GM21737 (cell line): ENCODE measurements around the gene MT2A.
A peak's percentile ranks its signal among the peaks of the same experiment; 100 is the strongest.

Experiments used
- ATAC-seq: cut with Tn5 transposase; IDR thresholded peaks from one replicate; pipeline ENCODE4 v1.9.1; 2021; ENCODE audit warnings: mild to moderate bottlenecking, moderate library complexity; ENCODE audit not compliant: unreplicated experiment

The MT2A gene

DNA sequence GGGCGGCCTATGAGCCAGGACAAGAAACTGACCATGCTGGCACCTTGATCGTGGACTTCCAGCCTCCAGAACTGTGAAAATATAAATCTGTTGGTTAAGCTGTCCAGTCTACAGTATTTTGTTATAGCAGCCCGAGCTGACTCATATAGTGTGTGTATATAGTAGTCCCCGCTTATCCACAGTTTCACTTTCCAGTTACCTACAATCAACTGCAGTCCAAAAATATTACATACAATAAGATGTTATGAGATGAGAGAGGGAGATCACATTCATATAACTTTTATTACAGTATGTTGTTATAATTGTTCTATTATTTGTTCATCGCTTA lies 14.1 kb upstream of the MT2A start:
- ATAC-seq = no peak

DNA sequence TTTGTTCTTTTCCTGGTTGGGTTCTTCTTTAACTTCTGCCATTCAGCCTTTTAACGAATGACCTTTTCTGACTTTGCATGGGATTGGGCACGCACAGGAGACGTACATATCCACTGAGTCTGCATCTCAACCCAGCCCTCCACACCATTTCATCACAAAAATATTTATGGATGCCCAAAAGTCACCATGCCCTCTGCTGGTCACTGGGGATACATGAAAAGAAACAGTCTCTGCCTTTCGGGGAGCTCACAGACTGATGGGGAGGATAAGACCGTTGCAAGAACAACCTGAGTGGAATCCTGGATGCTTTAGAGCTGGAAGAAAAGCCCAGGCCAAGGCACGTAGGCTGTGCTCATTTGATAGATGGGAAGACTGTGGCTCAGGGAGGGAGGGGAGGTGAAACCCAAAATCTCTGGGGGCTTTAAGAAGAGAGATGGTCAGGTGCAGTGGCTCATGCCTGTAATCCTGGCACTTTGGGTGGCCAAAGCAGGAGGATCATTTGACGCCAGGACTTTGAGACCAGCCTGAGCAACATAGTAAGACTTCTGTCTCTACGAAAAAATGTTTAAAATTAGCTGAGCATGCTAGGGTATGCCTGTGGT lies 7.9 kb upstream of the MT2A start:
- ATAC-seq = no peak

- ATAC-seq = no peak
Measured at GRCh38 chr16:56601325-56601724, 7.1 kb upstream of the MT2A start.

GRCh38 chr16:56603589-56603988 lies 4.8 kb upstream of the MT2A start:
- no peak for ATAC-seq

DNA sequence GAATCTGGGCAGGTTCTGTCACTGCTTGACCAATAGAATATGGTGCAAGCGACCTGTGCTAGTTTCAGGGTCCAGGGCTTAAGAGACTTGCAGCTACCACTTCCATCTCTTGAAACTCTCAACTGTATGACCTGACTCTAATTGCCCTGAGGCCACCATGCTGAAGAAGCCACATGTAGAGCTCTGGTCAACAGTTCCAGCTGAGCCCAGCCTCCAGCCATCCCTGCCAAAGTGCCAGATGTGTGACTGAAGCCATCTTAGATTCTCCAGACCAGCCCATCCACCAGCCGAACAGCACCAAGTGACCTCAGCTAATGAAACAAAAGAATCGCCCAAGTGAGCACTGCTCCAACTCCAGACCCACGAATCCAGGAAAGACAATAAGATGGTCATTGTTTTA lies 3.4 kb upstream of the MT2A start:
- no peak for ATAC-seq

DNA sequence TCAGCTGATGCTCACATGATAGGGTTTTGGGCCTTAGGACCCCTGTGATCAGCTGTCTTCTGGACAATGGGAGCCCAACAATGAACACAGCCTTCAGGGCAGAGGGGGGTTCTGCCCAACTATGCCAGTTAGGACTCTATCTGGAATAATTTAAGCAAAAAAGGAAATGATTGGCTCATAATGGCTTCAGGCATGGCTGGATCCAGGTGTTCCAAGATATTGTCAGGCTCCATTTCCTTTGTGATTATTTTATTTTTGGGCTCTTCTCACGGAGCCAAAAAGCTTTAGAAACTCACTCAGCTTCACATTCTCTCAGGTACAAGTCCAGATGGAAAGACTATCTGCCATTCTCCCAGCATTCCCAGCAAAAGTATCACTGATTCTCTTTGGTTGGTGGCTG lies 2.9 kb upstream of the MT2A start:
- ATAC-seq = no peak

DNA sequence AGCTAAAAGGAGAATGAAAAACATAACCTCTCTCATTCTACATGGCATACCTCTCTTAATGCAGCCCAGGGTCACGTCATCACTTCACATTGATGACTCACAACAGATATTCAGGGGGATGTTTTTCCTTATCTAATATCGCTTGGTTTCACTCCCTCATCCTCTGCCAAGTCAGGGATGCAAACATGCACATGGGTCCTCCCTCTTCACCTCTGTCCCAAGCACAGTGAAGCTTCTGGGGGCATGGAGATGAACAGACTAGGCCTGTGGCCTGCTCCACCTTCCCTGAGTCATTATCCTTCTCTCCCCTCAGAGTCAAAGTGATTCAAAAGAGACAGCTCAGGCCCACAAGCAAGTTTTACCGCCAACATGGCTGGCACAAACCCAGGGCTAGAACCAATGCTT lies 2.3 kb upstream of the MT2A start:
- ATAC-seq = no peak

GRCh38 chr16:56606476-56607108 lies 1.8 kb upstream of the MT2A start:
- no peak for ATAC-seq

GRCh38 chr16:56607109-56607618 lies 1.2 kb upstream of the MT2A start:
- ATAC-seq = no peak

GRCh38 chr16:56607675-56608042 lies 725 bp upstream of the MT2A start:
- no peak for ATAC-seq

GRCh38 chr16:56608876-56609462 lies 585 bp downstream of the MT2A start:
- no peak for ATAC-seq

DNA sequence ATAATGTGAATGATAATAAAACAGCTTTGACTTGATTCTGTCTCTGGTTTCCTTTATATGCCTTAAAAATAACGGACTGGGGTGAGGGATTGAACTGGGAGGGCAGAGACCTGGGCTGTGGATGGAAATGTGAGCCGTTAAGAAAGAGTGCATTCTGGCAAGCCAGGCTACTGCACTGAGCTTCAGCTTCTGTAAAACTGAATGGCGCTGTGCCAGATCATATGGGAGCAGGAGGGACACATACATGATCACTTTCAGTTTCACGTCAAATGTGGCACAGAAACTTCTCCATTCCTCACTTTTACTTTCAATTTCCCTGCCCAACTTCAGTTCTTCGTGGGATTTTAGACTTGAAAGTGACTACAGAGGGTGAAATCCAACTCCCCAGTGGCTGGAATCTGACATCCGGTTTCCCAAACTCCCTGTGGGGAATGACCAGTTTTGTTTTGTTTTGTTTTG lies 1.1 kb downstream of the MT2A start:
- ATAC-seq = peak; percentile 34

DNA sequence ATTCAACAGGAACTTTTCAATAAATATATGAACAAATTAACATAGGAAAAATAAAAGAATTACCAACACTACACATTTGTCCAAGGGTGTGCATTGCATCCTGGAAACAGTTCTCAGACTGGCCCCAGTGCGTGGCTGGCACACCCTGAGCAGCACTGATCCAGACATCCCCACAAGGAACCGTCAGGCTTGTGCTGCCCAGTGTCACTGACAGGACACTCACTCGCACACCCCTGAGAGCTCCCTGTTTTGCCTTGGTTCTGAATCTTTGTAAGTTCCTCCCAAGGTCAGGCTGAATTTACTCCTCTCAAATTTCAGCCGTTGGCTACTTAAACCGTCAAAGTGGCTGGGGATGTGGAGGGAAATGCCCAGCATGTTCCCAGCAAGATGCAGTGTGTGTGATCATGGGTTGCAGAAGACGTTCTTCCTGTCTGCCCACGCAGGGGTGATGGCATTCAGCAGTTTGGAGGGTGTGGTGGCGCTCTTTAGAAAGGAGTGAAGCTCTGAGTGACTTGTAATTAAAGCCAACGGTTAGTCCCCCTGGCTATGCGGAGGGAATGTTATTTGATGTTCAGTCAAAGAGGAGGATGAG lies 1.7 kb downstream of the MT2A start:
- no peak for ATAC-seq

- no peak for ATAC-seq
Measured at GRCh38 chr16:56610609-56611111, 2.3 kb downstream of the MT2A start.

DNA sequence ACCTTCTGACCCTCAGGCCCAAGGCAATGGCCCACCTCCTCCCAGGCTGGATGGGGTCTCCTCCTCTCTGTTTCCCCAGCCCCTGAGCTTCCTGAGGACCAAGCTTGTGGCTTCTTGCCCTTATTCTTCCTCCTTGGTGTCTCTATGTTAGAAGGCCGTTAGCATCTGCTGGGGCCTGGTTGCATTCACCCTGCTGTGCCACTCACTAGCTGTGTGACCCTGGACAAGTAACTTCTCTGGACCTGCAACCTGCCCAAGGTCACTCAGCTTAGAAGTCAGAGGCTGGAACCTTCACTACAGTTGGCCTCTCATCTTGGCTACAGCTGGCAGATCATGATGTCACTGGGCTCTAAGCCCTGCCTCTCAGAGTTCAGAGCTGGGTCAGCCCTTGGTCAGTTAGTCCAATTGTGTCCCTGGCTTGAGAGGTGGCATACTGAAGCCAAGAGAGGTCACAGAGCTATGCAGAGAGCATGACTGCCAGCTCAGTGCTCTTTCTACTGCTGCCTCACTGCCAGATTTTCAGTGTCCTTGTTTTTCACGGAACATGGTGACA lies 3.0 kb downstream of the MT2A start:
- no peak for ATAC-seq

GRCh38 chr16:56613706-56614105 lies 5.3 kb downstream of the MT2A start:
- ATAC-seq = no peak

DNA sequence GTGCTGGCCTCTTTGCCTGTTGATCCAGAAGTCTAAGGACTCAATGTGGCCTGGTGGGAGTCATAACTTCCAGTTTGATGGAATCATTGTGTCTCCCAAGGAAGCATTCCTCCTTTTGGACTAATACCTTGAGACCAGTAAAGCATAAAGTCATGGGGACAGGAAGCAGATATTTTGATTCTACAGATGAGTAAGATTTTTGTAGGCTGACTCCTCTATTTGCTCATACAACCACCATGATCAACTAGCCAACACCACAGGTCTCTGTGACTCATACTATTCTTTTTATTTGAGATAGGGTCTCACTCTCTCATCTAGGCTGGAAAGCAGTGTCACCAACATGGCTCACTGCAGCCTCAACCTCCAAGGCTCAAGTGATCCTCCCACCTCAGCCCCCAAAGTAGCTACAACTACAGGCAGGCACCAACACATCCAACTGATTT lies 6.2 kb downstream of the MT2A start:
- no peak for ATAC-seq

DNA sequence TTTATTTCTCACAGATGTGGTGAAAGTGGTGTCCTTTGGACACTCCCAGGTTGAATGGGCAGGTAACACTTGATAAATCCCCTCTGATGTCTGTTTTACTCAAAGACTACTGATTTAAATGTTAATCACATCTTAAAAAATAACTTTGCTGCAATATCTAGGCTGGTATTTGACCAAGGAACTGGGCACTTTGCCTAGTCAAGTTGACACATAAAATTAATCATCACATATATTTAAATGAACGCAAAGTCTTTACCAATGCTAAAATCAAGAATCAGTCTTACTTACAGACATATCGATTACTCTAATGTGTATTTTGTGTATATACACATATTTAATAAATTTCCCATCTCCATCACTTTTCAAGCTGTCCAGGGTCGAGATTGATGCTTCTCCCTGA lies 7.0 kb downstream of the MT2A start:
- no peak for ATAC-seq

DNA sequence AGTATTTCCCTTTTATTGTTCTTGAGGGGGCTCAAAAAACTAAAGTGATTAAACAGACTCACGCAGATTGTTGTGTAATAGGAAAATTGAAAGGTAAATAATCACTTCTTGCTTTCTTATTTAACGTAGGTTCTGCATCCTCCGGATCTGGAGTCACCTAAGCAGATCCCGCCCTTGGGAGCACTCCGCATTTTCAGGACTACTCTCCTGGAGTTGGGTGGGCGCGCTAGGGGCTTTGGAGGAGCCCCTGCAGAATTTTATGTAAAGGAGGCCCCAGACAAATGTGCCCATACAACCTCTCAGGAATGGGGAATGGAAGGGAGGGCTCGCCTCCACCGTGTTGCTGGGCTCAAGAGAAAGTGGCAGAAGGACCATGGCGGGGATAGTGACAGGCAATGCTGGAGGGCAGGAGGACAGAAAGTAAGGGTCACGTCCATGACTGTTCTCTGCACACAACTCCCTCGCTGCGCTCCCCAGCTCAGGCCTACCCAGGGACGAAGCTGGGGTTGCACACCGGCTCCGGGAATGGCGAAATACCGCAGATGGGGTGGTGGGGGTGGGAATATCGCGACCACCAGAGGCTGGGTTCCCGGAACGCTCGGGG lies 8.3 kb downstream of the MT2A start:
- ATAC-seq = no peak

GRCh38 chr16:56617212-56618085 lies 9.1 kb downstream of the MT2A start:
- ATAC-seq = no peak
